BLaER1 treated with 17β-estradiol and CSF1 and Interleukin-3, amounts not matched to agents 10 nM and 100 nM (cell line): ENCODE measurements around the gene RPL21.
A peak's percentile ranks its signal among the peaks of the same experiment; 100 is the strongest.

Experiments used
- H3K27ac ChIP-seq, 11 experiments: shearing (Covaris generic); formaldehyde crosslinking; 2 replicates each; pipeline ENCODE4 v1.8.1; 2022
- H3K27me3 ChIP-seq, 11 experiments: shearing (Covaris generic); formaldehyde crosslinking; 2 replicates each; pipeline ENCODE4 v1.8.1; 2022
- H3K36me3 ChIP-seq, 11 experiments: shearing (Covaris generic); formaldehyde crosslinking; 2 replicates each; pipeline ENCODE4 v1.8.1; 2022
- H3K4me1 ChIP-seq, 10 experiments: shearing (Covaris generic); formaldehyde crosslinking; 2 replicates each; pipeline ENCODE4 v1.8.1; 2022
- H3K4me2 ChIP-seq, 11 experiments: shearing (Covaris generic); formaldehyde crosslinking; 2 replicates each; pipeline ENCODE4 v1.8.1; 2022
- H3K4me3 ChIP-seq, 10 experiments: shearing (Covaris generic); formaldehyde crosslinking; 2 replicates each; pipeline ENCODE4 v1.8.1; 2022
- H3K9ac ChIP-seq, 11 experiments: shearing (Covaris generic); formaldehyde crosslinking; 2 replicates each; pipeline ENCODE4 v1.8.1; 2022
- H3K9me3 ChIP-seq, 11 experiments: shearing (Covaris generic); formaldehyde crosslinking; replicated peaks in 1 of 11; 2 replicates each; pipeline ENCODE4 v1.8.1; 2022
- H4K20me1 ChIP-seq, 11 experiments: shearing (Covaris generic); formaldehyde crosslinking; 2 replicates each; pipeline ENCODE4 v1.8.1; 2022
- Cebpa-rat ChIP-seq, 11 experiments: shearing (Covaris generic); IDR thresholded peaks; 2 replicates each; pipeline ENCODE4 v1.8.1; 2022

RPL21 gene

DNA sequence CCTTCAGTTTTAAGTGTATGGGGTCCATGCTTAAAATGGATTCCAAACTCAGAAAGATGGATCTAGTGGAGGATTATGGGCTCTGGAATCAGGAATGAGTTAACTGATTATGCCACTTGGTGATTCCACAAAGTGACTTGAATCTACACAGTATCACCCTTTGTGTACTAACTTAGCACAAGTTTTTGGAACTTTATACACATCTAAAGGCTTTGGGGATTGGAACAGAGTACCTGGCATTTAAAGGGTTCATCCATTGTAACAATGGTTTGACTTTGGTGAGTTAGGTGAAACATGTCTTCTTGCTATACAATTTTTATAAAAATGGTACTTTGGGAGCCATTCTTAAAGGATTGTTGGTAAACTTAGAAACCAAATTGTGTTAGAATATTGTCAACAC is 1.1 kb downstream of the RPL21 start:
- H3K4me3 ChIP-seq: peak overlapping the region; percentile 80 to 97 (median 92)
- H3K4me1 ChIP-seq: peaks cover 22 to 50% (median 32%) of the 10 kb centered on the region in 10 experiments
- peak overlapping the region; percentile 85 to 100 (median 93) for H3K4me2 ChIP-seq
- no peak for TF ChIP-seq Cebpa-rat (IDR thresholded peaks at IDR 0.05)
- no peaks in the 10 kb centered on the region for H3K9me3 ChIP-seq
- H3K27me3 ChIP-seq: no peaks in the 10 kb centered on the region
- peaks cover 41 to 56% (median 49%) of the 10 kb centered on the region in 11 experiments for H3K36me3 ChIP-seq
- H3K9ac ChIP-seq: peak overlapping the region; percentile 97 to 100 (median 99)
- H3K27ac ChIP-seq: peak overlapping the region; percentile 93 to 99 (median 99)
- peaks cover 28 to 56% (median 48%) of the 10 kb centered on the region in 11 experiments; a peak in 20 of 22 replicates for H4K20me1 ChIP-seq

DNA sequence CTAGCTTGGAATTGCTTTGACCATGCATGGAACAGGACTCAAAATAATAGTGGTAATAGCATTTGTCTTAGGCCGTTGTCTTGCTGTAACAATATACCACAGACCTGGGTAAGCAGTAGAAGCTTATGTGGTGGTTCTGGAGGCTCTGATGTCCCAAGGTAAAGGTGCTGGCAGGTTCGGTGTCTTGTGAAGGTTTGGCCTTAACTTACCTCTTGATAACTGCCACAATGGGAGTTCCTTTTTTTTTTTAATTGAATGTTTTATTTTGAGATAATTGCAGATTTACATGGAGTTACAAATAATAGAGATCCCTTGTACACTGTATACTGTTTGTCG is 5.8 kb downstream of the RPL21 start:
- Histone ChIP-seq H3K9me3 (no peaks in the 10 kb centered on the region), H3K9ac (no peak overlapping the region), H3K4me2 (no peak overlapping the region), H4K20me1 (peaks cover 46 to 99% (median 95%) of the 10 kb centered on the region in 11 experiments; a peak in 20 of 22 replicates), H3K4me3 (no peak overlapping the region), H3K36me3 (peaks cover 62 to 100% (median 96%) of the 10 kb centered on the region in 11 experiments), H3K27me3 (no peaks in the 10 kb centered on the region), H3K4me1 (peaks cover 14 to 89% (median 45%) of the 10 kb centered on the region in 10 experiments), H3K27ac (no peak overlapping the region)
- no peak; a peak in 2 of 22 replicates for TF ChIP-seq Cebpa-rat (IDR thresholded peaks at IDR 0.05)

DNA sequence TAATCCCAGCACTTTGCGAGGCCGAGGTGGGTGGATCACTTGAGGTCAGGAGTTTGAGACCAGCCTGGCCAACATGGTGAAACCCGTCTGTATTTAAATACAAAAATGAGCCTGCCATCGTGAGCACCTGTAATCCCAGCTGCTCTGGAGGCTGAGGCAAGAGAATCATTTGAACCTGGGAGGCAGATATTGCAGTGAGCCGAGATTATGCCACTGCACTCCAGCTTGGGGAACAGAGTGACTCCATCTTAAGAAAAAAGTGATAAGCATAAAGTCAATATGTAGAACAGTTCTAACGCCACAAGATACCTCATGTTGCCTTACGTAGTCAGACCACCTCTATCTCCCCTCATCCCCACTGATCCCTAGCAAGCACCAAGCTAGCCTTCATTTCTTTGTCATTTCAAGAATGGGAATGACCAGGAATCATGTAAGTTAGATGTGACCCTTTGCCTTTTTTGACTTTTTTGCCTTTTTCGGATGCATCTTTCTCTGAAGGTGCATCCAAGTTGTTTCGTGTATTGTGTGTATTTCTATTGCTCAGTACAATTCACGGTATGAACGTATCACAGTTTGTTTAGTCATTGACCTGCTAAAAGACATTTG is 6.4 kb downstream of the RPL21 start:
- no peak overlapping the region for H3K4me3 ChIP-seq
- H3K27ac ChIP-seq: no peak overlapping the region
- peaks cover 63 to 100% (median 96%) of the 10 kb centered on the region in 11 experiments for H3K36me3 ChIP-seq
- H3K27me3 ChIP-seq: no peaks in the 10 kb centered on the region
- H3K9ac ChIP-seq: no peak overlapping the region
- peak overlapping the region in 1 of 11 experiments; percentile 1; a peak in 1 of 22 replicates for H3K4me2 ChIP-seq
- H3K4me1 ChIP-seq: peaks cover 12 to 92% (median 46%) of the 10 kb centered on the region in 10 experiments
- no peak for TF ChIP-seq Cebpa-rat (IDR thresholded peaks at IDR 0.05)
- H4K20me1 ChIP-seq: peaks cover 43 to 100% (median 95%) of the 10 kb centered on the region in 11 experiments; a peak in 20 of 22 replicates
- H3K9me3 ChIP-seq: no peaks in the 10 kb centered on the region

DNA sequence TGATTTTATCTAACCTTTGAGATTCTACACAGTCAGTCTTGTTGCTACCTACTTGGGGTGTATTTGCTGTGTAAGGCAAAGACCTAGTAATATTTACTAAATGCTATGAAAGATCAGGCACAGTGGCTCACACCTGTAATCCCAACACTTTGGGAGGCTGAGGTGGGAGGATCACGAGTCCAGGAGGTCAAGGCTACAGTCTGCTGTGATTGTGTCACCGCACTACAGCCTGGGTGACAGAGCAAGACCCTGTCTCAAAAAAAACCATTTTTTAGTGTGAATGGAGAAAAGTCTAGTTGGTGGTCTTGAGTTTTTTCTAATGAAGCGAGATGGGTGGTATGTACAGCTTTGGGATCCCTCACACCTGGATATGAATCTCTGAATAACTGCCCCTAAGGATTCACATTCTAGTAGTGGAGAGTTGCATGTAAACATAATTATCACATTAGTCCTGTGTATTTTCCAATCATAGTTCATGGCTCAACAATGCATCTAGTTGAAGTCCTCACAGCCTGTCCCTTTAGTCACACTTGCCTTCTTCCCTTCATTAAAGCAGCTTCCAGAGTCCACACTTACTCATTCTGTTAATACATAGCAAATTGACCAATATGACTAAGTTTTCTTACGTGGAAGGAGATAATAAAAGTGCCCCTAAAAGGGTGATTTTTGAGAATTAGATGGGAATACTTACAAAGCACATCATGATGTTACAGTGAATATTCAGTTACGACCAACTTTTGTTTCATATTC is 7.5 kb downstream of the RPL21 start:
- H3K4me2 ChIP-seq: peak overlapping the region in 4 of 11 experiments; percentile 15 to 68 (median 46); a peak in 7 of 22 replicates
- H3K9ac ChIP-seq: 0 out of 22 replicates have a peak overlapping the region, but pooled peaks of 1 of the 11 experiments have one; percentile 14
- no peak for TF ChIP-seq Cebpa-rat (IDR thresholded peaks at IDR 0.05)
- no peaks in the 10 kb centered on the region for H3K9me3 ChIP-seq
- H3K4me3 ChIP-seq: no peak overlapping the region
- no peaks in the 10 kb centered on the region for H3K27me3 ChIP-seq
- peaks cover 33 to 99% (median 84%) of the 10 kb centered on the region in 11 experiments; a peak in 20 of 22 replicates for H4K20me1 ChIP-seq
- H3K36me3 ChIP-seq: peaks cover 58 to 90% (median 86%) of the 10 kb centered on the region in 11 experiments
- peaks cover 2 to 81% (median 35%) of the 10 kb centered on the region in 10 experiments for H3K4me1 ChIP-seq
- peak overlapping the region in 6 of 11 experiments; percentile 41 to 71 (median 66); a peak in 10 of 22 replicates for H3K27ac ChIP-seq

DNA sequence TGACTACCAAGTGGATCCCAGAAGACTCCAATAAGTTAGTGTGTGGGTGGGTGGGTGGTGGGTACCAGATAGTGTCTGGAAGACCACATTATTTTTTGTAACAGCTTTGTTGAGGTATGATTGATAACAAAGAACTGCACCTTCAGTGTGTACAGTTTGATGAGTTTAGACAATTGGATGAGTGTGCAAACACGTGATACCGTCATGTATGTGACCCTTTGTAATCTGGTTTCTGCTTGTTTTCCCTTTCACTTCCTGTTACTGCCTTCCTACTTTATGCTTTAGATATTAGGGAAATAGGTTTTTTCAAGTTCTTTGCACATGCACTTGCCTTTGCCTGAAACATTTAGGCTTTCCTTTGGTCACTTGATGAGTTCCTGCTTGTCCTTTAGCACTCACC is 8.5 kb downstream of the RPL21 start:
- H4K20me1 ChIP-seq: peaks cover 23 to 92% (median 74%) of the 10 kb centered on the region in 11 experiments; a peak in 20 of 22 replicates
- peak overlapping the region in 8 of 11 experiments; percentile 22 to 71 (median 60); a peak in 12 of 22 replicates for H3K27ac ChIP-seq
- H3K9me3 ChIP-seq: no peaks in the 10 kb centered on the region
- no peaks in the 10 kb centered on the region for H3K27me3 ChIP-seq
- H3K36me3 ChIP-seq: peaks cover 48 to 89% (median 76%) of the 10 kb centered on the region in 11 experiments
- peak overlapping the region in 6 of 11 experiments; percentile 7 to 68 (median 32); a peak in 9 of 22 replicates for H3K4me2 ChIP-seq
- H3K4me1 ChIP-seq: peaks cover 0 to 71% (median 27%) of the 10 kb centered on the region in 10 experiments; a peak in 15 of 20 replicates
- no peak for TF ChIP-seq Cebpa-rat (IDR thresholded peaks at IDR 0.05)
- H3K9ac ChIP-seq: peak overlapping the region in 1 of 11 experiments; percentile 9; a peak in 2 of 22 replicates
- no peak overlapping the region for H3K4me3 ChIP-seq

DNA sequence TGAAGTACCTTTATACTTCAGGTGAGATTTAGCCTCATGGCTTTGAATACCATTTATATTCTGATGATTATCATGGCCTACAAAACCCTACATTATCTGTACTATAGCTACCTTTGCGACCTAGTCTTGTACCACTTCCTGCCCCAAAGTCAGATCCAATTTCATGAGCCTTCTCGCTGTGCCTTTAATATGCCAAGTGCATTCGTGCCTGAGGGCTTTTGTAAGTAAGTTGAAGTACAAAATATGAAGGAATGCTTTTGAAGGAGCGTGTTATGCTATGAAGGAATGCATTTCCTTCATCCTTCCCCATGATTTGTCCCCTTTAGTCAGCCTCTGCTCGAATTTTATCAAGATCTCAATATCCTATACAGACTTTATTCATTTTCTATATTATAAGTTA is 10.0 kb downstream of the RPL21 start:
- Histone ChIP-seq H3K27me3 (no peaks in the 10 kb centered on the region), H3K4me3 (no peak overlapping the region), H3K9ac (no peak overlapping the region), H3K9me3 (no peaks in the 10 kb centered on the region), H3K4me1 (peaks cover 0 to 74% (median 26%) of the 10 kb centered on the region in 10 experiments; a peak in 15 of 20 replicates), H4K20me1 (peaks cover 11 to 76% (median 59%) of the 10 kb centered on the region in 11 experiments; a peak in 20 of 22 replicates), H3K27ac (no peak overlapping the region), H3K4me2 (peak overlapping the region in 2 of 11 experiments; percentile 56 to 68; a peak in 5 of 22 replicates), H3K36me3 (peaks cover 32 to 75% (median 61%) of the 10 kb centered on the region in 11 experiments)
- no peak for TF ChIP-seq Cebpa-rat (IDR thresholded peaks at IDR 0.05)

DNA sequence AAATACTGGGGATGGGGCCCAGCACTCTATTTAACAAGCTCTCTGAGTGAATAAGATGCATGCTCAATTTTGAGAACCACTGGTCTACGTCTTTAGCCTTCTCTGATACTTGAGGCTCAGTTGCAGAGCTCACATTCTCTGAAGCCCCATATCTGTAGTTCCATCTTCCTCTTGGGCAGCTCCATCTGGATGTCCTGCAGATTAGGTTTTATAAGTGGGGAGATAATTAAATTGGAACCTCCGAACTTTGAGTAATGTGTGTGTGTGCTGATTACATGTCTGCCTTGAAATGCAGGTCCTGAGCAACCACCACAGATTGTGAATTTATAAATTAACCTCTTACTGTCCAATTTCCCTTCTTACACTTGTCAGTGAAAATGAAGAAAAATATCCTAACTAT is 12.1 kb downstream of the RPL21 start:
- Histone ChIP-seq H3K36me3 (peaks cover 12 to 54% (median 40%) of the 10 kb centered on the region in 11 experiments), H3K27ac (no peak overlapping the region; a peak in 2 of 22 replicates), H3K27me3 (no peaks in the 10 kb centered on the region), H4K20me1 (peaks cover 0 to 56% (median 38%) of the 10 kb centered on the region in 11 experiments; a peak in 19 of 22 replicates), H3K4me3 (no peak overlapping the region), H3K9me3 (no peaks in the 10 kb centered on the region), H3K9ac (no peak overlapping the region; a peak in 1 of 22 replicates), H3K4me2 (no peak overlapping the region), H3K4me1 (peaks cover 0 to 80% (median 26%) of the 10 kb centered on the region in 10 experiments; a peak in 15 of 20 replicates)
- no peak for TF ChIP-seq Cebpa-rat (IDR thresholded peaks at IDR 0.05)

DNA sequence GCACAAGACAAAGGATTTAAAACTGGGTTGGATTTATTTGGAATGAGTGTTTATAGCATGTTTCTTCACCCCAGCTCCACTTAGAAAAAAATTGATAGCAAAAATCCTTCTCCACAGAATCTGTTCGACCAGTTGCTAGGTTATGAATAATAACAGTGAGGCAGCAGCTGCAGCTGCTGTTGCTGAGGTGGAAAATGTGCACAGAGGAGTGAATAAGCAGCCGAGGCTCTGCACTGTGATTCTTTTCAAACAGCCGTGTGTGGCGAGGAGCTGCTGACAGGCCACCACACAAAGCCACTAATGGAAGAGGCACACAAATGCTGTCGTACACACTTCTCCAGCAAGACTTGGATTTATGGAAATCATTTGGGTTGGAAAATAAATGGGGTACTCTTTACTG is 12.8 kb downstream of the RPL21 start:
- Histone ChIP-seq H3K9ac (peak overlapping the region in 1 of 11 experiments; percentile 14; a peak in 2 of 22 replicates), H3K27me3 (no peaks in the 10 kb centered on the region), H3K36me3 (peaks cover 6 to 47% (median 33%) of the 10 kb centered on the region in 11 experiments; a peak in 21 of 22 replicates), H3K4me3 (no peak overlapping the region), H3K27ac (no peak overlapping the region; a peak in 2 of 22 replicates), H4K20me1 (peaks cover 0 to 49% (median 31%) of the 10 kb centered on the region in 11 experiments; a peak in 18 of 22 replicates), H3K4me2 (no peak overlapping the region), H3K9me3 (no peaks in the 10 kb centered on the region), H3K4me1 (peaks cover 0 to 72% (median 23%) of the 10 kb centered on the region in 10 experiments; a peak in 14 of 20 replicates)
- no peak for TF ChIP-seq Cebpa-rat (IDR thresholded peaks at IDR 0.05)
